Gastrocnemius medialis (tissue), 4 donors: ENCODE results near the gene APOL4.

Experiments
- CTCF ChIP-seq, 5 experiments: fragments of 450-650 bp in 3 of 5; fragments of 200-600 bp in 2 of 5; sonication (generic) in 2 of 5; IDR thresholded peaks in 4 of 5; conservative IDR thresholded peaks in 1 of 5; 1 replicate in 4 of 5; 2 replicates in 1 of 5; pipeline ENCODE4 v1.5.1; 2016 to 2019; ENCODE audit warnings: antibody characterized with exemption in 5 of 5, mild to moderate bottlenecking in 3 of 5, moderate library complexity in 3 of 5
- POLR2A ChIP-seq, 2 donors: fragments of 450-650 bp; IDR thresholded peaks; one replicate each; pipeline ENCODE4 v1.6.1; 2017; ENCODE audit warnings: antibody characterized with exemption in 2 of 2, mild to moderate bottlenecking in 2 of 2, moderate library complexity in 2 of 2

GRCh38 chr22:36154423-36154945, 47.1 kb downstream of the APOL4 start:
- TF ChIP-seq CTCF (IDR thresholded peaks at IDR 0.05 in 4 of 5, conservative IDR thresholded peaks at IDR 0.05 in 1 of 5): no peak
- no peak for TF ChIP-seq POLR2A (IDR thresholded peaks at IDR 0.05)
